ENCODE results near the gene AOC2.
A peak's percentile ranks its signal among the peaks of the same experiment; 100 is the strongest.

The AOC2 gene

DNA sequence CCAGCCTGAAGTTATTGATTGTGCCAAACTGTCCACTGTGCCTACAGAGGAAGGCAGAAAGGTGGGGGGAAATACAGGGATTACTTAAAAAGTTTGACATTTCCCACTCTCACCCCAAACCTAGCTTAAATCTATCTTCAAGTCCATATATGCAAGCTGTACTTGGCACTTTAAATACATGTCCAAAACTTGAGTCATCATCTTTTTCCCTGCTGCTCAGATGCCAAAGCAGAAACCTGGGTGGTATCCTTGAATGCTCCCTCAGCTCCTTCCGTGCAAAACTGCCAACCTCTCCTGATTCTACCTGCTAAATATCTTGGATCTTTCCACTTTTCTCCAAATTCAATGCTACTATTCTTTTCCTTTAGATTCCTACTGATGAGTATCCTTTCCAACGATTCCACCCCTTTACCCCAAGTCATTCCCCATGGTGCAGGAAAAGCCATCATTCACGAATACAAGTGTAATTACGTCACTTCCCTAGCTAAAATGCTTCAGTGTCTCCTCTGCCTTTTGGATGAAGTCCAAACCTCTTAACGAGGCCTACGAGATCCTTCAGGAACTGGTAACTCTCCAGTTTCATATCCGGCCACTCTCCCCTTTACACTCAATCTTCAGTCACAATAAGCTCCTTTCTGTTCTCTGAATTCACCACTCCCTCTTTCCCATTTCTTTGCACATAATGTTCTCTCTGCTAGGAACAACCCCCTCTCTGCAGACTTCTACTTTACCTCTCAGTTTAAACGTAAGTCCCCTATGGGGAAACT is 29.6 kb upstream of the AOC2 start:
- TF ChIP-seq, protein P1, sequence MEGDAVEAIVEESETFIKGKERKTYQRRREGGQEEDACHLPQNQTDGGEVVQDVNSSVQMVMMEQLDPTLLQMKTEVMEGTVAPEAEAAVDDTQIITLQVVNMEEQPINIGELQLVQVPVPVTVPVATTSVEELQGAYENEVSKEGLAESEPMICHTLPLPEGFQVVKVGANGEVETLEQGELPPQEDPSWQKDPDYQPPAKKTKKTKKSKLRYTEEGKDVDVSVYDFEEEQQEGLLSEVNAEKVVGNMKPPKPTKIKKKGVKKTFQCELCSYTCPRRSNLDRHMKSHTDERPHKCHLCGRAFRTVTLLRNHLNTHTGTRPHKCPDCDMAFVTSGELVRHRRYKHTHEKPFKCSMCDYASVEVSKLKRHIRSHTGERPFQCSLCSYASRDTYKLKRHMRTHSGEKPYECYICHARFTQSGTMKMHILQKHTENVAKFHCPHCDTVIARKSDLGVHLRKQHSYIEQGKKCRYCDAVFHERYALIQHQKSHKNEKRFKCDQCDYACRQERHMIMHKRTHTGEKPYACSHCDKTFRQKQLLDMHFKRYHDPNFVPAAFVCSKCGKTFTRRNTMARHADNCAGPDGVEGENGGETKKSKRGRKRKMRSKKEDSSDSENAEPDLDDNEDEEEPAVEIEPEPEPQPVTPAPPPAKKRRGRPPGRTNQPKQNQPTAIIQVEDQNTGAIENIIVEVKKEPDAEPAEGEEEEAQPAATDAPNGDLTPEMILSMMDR (conservative IDR thresholded peaks at IDR 0.05; ENCODE audit: low read depth, low read length), result no peak
- H3K4me2 ChIP-seq, result no peak overlapping the region
- H4K20me1 ChIP-seq (ENCODE audit: insufficient read depth), result no peaks in the 10 kb centered on the region
- no peak overlapping the region for H3K27ac ChIP-seq
- H3K79me2 ChIP-seq (ENCODE audit: insufficient read depth, low read depth), result no peaks in the 10 kb centered on the region
- H2AFZ ChIP-seq (ENCODE audit: low read depth), result no peak overlapping the region
- no peak overlapping the region for H3K9ac ChIP-seq
- H3K4me3 ChIP-seq (IDR thresholded peaks at IDR 0.05; ENCODE audit: insufficient read depth, low read depth, low read length), result no peak overlapping the region
- peaks cover 8% of the 10 kb centered on the region; the same call in 1 of the 2 replicates for H3K36me3 ChIP-seq (ENCODE audit: insufficient read depth)
- no peaks in the 10 kb centered on the region for H3K27me3 ChIP-seq (ENCODE audit: insufficient read depth, low read depth)
- no peaks in the 10 kb centered on the region for H3K4me1 ChIP-seq (ENCODE audit: low read depth, poor library complexity, severe bottlenecking)

DNA sequence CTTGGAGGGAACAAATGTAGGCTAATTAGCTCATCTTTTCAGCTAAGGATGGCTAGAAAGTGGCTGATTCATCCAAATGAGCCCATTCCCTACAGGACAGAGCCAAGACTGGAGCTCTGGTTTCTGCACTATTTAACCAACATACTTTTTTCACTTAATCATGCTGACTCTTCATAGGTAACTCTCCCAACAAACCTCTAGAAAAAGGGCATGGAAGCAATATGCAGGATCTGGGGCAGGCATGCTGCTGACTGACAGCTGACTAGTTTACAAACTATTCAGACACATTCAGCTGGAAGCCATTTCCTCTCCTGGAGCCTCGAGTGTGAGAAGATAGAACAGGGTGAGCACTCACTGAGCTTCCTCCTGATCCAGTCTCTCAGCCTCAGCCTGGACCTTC is 26.5 kb upstream of the AOC2 start:
- no peak overlapping the region for H3K27ac ChIP-seq
- no peak overlapping the region for H3K4me2 ChIP-seq
- H3K36me3 ChIP-seq (ENCODE audit: insufficient read depth), result peaks cover 8% of the 10 kb centered on the region; the same call in 1 of the 2 replicates

DNA sequence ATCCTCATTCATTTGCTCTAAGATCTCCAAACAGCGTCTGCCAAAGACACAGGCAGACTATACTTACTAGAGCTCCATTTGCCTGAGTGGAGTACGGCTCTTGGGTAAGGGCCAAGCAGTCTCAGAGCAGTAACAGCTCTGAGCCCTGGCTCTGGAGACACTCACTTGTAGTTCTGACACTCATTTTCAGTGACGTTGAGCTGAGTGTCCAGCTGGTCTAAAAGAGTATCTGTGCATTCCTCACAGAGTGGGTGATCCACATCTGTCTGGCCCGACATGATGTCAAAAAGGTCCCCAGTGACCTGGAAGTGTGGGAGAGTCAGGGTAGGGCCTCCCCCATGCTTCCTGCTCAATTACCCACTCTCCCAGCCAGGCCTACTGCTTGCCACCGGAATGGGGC is 26.0 kb upstream of the AOC2 start:
- H3K4me1 ChIP-seq (ENCODE audit: low read depth, poor library complexity, severe bottlenecking), result peaks cover 30% of the 10 kb centered on the region
- peaks cover 8% of the 10 kb centered on the region; the same call in 1 of the 2 replicates for H3K36me3 ChIP-seq (ENCODE audit: insufficient read depth)

More for the DNA sequence above, 26.5 kb upstream of the AOC2 start:
- no peak overlapping the region for H3K4me3 ChIP-seq (IDR thresholded peaks at IDR 0.05; ENCODE audit: insufficient read depth, low read depth, low read length)
- no peaks in the 10 kb centered on the region for H3K27me3 ChIP-seq (ENCODE audit: insufficient read depth, low read depth)
- H3K9ac ChIP-seq, result no peak overlapping the region
- no peak overlapping the region for H2AFZ ChIP-seq (ENCODE audit: low read depth)
- TF ChIP-seq, protein P1 (conservative IDR thresholded peaks at IDR 0.05; ENCODE audit: low read depth, low read length), result no peak
- peaks cover 25% of the 10 kb centered on the region for H3K4me1 ChIP-seq (ENCODE audit: low read depth, poor library complexity, severe bottlenecking)
- H4K20me1 ChIP-seq (ENCODE audit: insufficient read depth), result no peaks in the 10 kb centered on the region
- H3K79me2 ChIP-seq (ENCODE audit: insufficient read depth, low read depth), result peaks cover 15% of the 10 kb centered on the region

DNA sequence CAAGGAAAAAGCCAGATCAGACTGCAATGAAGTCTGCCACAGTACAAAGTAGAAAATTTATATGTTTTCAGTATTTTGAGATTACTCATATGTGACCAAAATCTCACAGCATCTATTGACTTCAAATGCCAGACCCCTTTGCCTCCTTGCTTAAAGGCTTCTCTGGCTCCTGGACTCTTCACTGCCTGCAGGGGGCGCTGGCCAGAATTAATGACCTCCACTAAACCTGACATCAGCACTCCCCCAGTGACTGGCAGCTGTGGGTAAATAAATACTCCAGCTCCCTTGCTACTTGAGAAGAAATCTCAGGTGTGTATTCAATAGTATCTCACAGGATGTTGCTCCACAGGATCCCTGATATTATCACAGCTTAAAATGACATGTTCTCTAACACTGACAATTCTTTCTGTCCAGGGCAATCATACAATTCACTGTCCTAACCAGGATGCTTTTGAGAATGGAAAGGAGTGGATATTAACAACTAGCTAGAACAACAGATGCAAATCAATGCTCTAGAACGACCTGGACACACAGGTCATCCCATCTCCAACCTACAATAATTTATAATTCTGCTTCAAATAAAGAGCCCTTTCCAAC is 24.3 kb upstream of the AOC2 start:
- H3K79me2 ChIP-seq (ENCODE audit: insufficient read depth, low read depth), result peaks cover 26% of the 10 kb centered on the region
- H3K27ac ChIP-seq, result no peak overlapping the region
- H3K4me3 ChIP-seq (IDR thresholded peaks at IDR 0.05; ENCODE audit: insufficient read depth, low read depth, low read length), result no peak overlapping the region
- no peaks in the 10 kb centered on the region for H3K27me3 ChIP-seq (ENCODE audit: insufficient read depth, low read depth)
- no peaks in the 10 kb centered on the region for H4K20me1 ChIP-seq (ENCODE audit: insufficient read depth)
- H3K9ac ChIP-seq, result no peak overlapping the region
- no peak overlapping the region for H2AFZ ChIP-seq (ENCODE audit: low read depth)
- peaks cover 37% of the 10 kb centered on the region for H3K4me1 ChIP-seq (ENCODE audit: low read depth, poor library complexity, severe bottlenecking)
- TF ChIP-seq, protein P1 (conservative IDR thresholded peaks at IDR 0.05; ENCODE audit: low read depth, low read length), result peak; percentile 97
- H3K4me2 ChIP-seq, result no peak overlapping the region
- H3K36me3 ChIP-seq (ENCODE audit: insufficient read depth), result peaks cover 8% of the 10 kb centered on the region; the same call in 1 of the 2 replicates

More for the DNA sequence above, 26.0 kb upstream of the AOC2 start:
- no peak overlapping the region for H3K27ac ChIP-seq
- no peak overlapping the region for H3K4me3 ChIP-seq (IDR thresholded peaks at IDR 0.05; ENCODE audit: insufficient read depth, low read depth, low read length)
- TF ChIP-seq, protein P1 (conservative IDR thresholded peaks at IDR 0.05; ENCODE audit: low read depth, low read length), result no peak
- no peaks in the 10 kb centered on the region for H3K27me3 ChIP-seq (ENCODE audit: insufficient read depth, low read depth)
- no peak overlapping the region for H3K9ac ChIP-seq
- H2AFZ ChIP-seq (ENCODE audit: low read depth), result no peak overlapping the region
- H3K4me2 ChIP-seq, result no peak overlapping the region
- no peaks in the 10 kb centered on the region for H4K20me1 ChIP-seq (ENCODE audit: insufficient read depth)
- H3K79me2 ChIP-seq (ENCODE audit: insufficient read depth, low read depth), result peaks cover 21% of the 10 kb centered on the region
